HEK293 (cell line): ENCODE results near the gene ZGPAT.

Experiments
- ZNF311 ChIP-seq: fragments of 450-650 bp; formaldehyde crosslinking; IDR thresholded peaks from 2 replicates; pipeline ENCODE4 v1.5.1; 2017; ENCODE audit warnings: missing biosample characterization, missing genetic modification characterization, borderline replicate concordance
- ZNF623 ChIP-seq: fragments of 450-650 bp; formaldehyde crosslinking; IDR thresholded peaks from 2 replicates; pipeline ENCODE4 v1.5.1; 2016; ENCODE audit warnings: missing biosample characterization, missing genetic modification characterization
- ZNF658 ChIP-seq: fragments of 450-650 bp; formaldehyde crosslinking; IDR thresholded peaks from 2 replicates; pipeline ENCODE4; 2016; ENCODE audit warnings: missing biosample characterization, missing genetic modification characterization
- TF ChIP-seq, protein P1 (sequence below): fragments of 450-650 bp; formaldehyde crosslinking; IDR thresholded peaks from 2 replicates; pipeline ENCODE4 v1.5.1; 2016; ENCODE audit warnings: missing biosample characterization, missing genetic modification characterization

DNA sequence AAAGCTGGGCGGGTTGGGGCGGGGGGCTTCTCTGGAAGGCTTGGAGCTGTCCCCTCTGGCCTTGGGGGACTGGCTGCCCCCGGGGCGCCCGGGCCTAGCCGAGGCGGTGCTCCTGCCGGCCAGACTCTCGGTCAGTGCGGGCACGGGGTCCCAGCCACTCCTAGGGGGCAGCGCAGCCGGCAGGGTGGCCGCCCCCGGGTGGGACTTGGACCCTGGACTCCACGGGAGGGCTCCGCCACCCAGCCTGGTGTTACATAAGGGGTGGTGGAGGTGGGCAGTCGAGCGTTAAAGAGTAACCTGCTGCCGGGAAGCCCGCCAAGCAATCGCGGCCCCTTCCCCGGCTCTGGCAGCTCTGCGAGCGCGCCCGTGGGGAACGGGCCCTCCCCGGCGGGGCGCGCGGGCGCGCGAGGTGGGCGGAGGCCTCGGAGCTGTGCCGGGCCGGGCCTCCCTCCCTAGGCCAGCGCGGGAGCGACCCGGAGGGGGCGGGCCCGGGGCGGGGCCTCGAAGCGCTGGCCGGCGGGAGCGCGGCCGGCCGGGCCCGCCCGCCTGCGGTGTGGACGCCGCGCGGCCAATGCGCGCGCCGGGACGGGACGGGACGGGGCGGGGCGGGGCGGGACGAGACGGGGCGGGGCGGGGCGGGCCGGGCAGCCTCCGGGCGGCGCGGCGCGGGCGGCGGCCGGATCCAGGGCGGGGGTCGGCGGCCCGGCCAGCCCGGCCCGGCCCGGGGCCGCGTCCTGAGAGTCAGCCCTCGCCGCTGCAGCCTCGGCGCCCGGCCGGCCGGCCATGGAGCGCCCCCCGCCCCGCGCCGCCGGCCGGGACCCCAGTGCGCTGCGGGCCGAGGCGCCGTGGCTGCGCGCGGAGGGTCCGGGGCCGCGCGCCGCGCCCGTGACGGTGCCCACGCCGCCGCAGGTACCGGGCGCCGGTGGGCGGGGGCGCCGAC lies 31.6 kb downstream of the ZGPAT start, which contains the start of gene SLC2A4RG:
- TF ChIP-seq ZNF311 (tag by site-specific recombination) (no peak), ZNF623 (tag by site-specific recombination) (no peak), ZNF658 (no peak)
- TF ChIP-seq, protein P1, sequence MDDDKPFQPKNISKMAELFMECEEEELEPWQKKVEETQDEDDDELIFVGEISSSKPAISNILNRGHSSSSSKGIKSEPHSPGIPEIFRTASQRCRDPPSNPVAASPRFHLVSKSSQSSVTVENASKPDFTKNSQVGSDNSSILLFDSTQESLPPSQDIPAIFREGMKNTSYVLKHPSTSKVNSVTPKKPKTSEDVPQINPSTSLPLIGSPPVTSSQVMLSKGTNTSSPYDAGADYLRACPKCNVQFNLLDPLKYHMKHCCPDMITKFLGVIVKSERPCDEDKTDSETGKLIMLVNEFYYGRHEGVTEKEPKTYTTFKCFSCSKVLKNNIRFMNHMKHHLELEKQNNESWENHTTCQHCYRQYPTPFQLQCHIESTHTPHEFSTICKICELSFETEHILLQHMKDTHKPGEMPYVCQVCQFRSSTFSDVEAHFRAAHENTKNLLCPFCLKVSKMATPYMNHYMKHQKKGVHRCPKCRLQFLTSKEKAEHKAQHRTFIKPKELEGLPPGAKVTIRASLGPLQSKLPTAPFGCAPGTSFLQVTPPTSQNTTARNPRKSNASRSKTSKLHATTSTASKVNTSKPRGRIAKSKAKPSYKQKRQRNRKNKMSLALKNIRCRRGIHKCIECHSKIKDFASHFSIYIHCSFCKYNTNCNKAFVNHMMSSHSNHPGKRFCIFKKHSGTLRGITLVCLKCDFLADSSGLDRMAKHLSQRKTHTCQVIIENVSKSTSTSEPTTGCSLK (tag by site-specific recombination), result no peak
